ENCODE results near the gene ZNF471. TPM values are rescaled to one million over a fixed set of nuclear protein-coding genes. Genes with fewer than 3 reads are reported as not detected.

The ZNF471 gene
- total RNA-seq: 1 to 10 TPM; 1.3 to 9.0 (median 3.3) TPM
- polyA plus RNA-seq: 1 to 10 TPM in 2 of 3 donors, under 1 TPM in 1; 0.97 to 1.4 (median 1.0) TPM
- long read RNA-seq, donor 1, full-length matches to known transcripts: 1 of 1 reads
- long read RNA-seq, donor 1, partial matches to known transcripts: 0 of 1 reads
- long read RNA-seq, donor 1, other reads (novel, unspliced or antisense): 0 of 1 reads
- long read RNA-seq, donor 2: 0 reads

GRCh38 chr19:56507446-56508289 is at the start of gene ZNF471:
Gene ZNF471, plus strand, starts transcription at chr19:56507855. Its CDS starts 3,717 bp downstream, at chr19:56511572.
- Histone ChIP-seq H3K36me3 (peaks cover 0 to 6% (median 0%) of the 10 kb centered on the region in 6 donors), H3K9me3 (peaks cover 4 to 99% (median 75%) of the 10 kb centered on the region in 8 donors), H3K4me1 (peaks cover 0 to 15% (median 12%) of the 10 kb centered on the region in 6 donors), H3K27ac (peak within 1 kb of the TSS; percentile 93 to 98 (median 94)), H3K4me3 (peak within 1 kb of the TSS; percentile 37 to 79 (median 52)), H3K27me3 (replicated peaks in 1 of 7) (peaks cover 0 to 4% (median 0%) of the 10 kb centered on the region in 7 donors)
- intact Hi-C loops (cut with DNase I; ENCODE audit: low total_unique reads): no loop called here
- peak; percentile 97 for DNase-seq
- no peak for TF ChIP-seq POLR2A (IDR thresholded peaks at IDR 0.05)
- TF ChIP-seq POLR2AphosphoS5 (IDR thresholded peaks at IDR 0.05): peak; percentile 53 to 82 (median 76)
- WGBS, 5 donors: 1 to 18% (median 4%) methylated on average over 51 to 74 of the region's 74 CpGs

GRCh38 chr19:56474308-56474707 is 33.3 kb upstream of the ZNF471 start:
- 57 to 80% (median 75%) methylated on average over 3 of the region's 3 CpGs for WGBS, 5 donors

GRCh38 chr19:56476093-56476492 is 31.6 kb upstream of the ZNF471 start:
- peak overlapping the region in 3 of 8 donors; percentile 63 to 87 (median 73) for H3K4me3 ChIP-seq
- DNase-seq: no peak
- intact Hi-C loops (cut with DNase I; ENCODE audit: low total_unique reads): no loop called here
- H3K27ac ChIP-seq: no peak overlapping the region
- H3K9me3 ChIP-seq: peaks cover 0 to 99% (median 91%) of the 10 kb centered on the region in 8 donors
- H3K36me3 ChIP-seq: peaks cover 0 to 29% (median 3%) of the 10 kb centered on the region in 6 donors
- H3K27me3 ChIP-seq (replicated peaks in 1 of 7): peaks cover 0 to 11% (median 0%) of the 10 kb centered on the region in 7 donors
- WGBS, 5 donors: 86 to 92% (median 89%) methylated on average over 10 of the region's 10 CpGs
- peaks cover 0 to 26% (median 10%) of the 10 kb centered on the region in 6 donors for H3K4me1 ChIP-seq
- TF ChIP-seq CTCF (IDR thresholded peaks at IDR 0.05 in 8 of 11, conservative IDR thresholded peaks at IDR 0.05 in 3 of 11): no peak
- TF ChIP-seq POLR2AphosphoS5 (IDR thresholded peaks at IDR 0.05): no peak
- no peak for TF ChIP-seq POLR2A (IDR thresholded peaks at IDR 0.05)

More at GRCh38 chr19:56474308-56474707, 33.3 kb upstream of the ZNF471 start:
- no peak overlapping the region for H3K4me3 ChIP-seq
- peaks cover 0 to 45% (median 3%) of the 10 kb centered on the region in 6 donors for H3K36me3 ChIP-seq
- intact Hi-C loops (cut with DNase I; ENCODE audit: low total_unique reads): no loop called here
- no peak overlapping the region for H3K27ac ChIP-seq
- H3K9me3 ChIP-seq: peaks cover 0 to 100% (median 91%) of the 10 kb centered on the region in 8 donors
- no peak for DNase-seq
- peaks cover 0 to 11% (median 0%) of the 10 kb centered on the region in 7 donors for H3K27me3 ChIP-seq (replicated peaks in 1 of 7)
- peaks cover 0 to 24% (median 9%) of the 10 kb centered on the region in 6 donors for H3K4me1 ChIP-seq
- no peak for TF ChIP-seq POLR2AphosphoS5 (IDR thresholded peaks at IDR 0.05)
- TF ChIP-seq CTCF (IDR thresholded peaks at IDR 0.05 in 8 of 11, conservative IDR thresholded peaks at IDR 0.05 in 3 of 11): no peak
- no peak for TF ChIP-seq POLR2A (IDR thresholded peaks at IDR 0.05)

GRCh38 chr19:56476651-56477428 is 30.8 kb upstream of the ZNF471 start, which contains the start of gene ZNF667:
Gene ZNF667, minus strand, starts transcription at chr19:56477345. Its CDS starts 14,975 bp downstream, at chr19:56462370.
- DNase-seq: peak; percentile 74
- Histone ChIP-seq H3K9me3 (peaks cover 0 to 99% (median 90%) of the 10 kb centered on the region in 8 donors), H3K27me3 (replicated peaks in 1 of 7) (peaks cover 0 to 11% (median 0%) of the 10 kb centered on the region in 7 donors), H3K4me3 (peak within 1 kb of the TSS; percentile 52 to 87 (median 62)), H3K36me3 (peaks cover 0 to 29% (median 2%) of the 10 kb centered on the region in 6 donors), H3K4me1 (peaks cover 0 to 26% (median 10%) of the 10 kb centered on the region in 6 donors), H3K27ac (peak within 1 kb of the TSS; percentile 55 to 87 (median 82))
- intact Hi-C loops (cut with DNase I; ENCODE audit: low total_unique reads): no loop called here
- TF ChIP-seq POLR2A (IDR thresholded peaks at IDR 0.05): no peak
- peak in 2 of 3 donors; percentile 33 to 78 for TF ChIP-seq POLR2AphosphoS5 (IDR thresholded peaks at IDR 0.05)
- no peak for TF ChIP-seq CTCF (IDR thresholded peaks at IDR 0.05 in 8 of 11, conservative IDR thresholded peaks at IDR 0.05 in 3 of 11)
- 0 to 71% (median 3%) methylated on average over 14 to 69 of the region's 69 CpGs for WGBS, 5 donors

Data from spleen (tissue), 13 donors.